Measurements from ENCODE around the gene C1orf105.
"Not testable (repeated sequence)": the region's sequence is repeated elsewhere in the genome, so short reads cannot be mapped to it uniquely, and the experiment has no call there.

Gene C1orf105

GRCh38 chr1:172420385-172420784 is at the start of gene C1orf105:
Gene C1orf105, plus strand, starts transcription at chr1:172420685. Its CDS starts 201 bp downstream, at chr1:172420886.
- DNase-seq = no peak

DNA sequence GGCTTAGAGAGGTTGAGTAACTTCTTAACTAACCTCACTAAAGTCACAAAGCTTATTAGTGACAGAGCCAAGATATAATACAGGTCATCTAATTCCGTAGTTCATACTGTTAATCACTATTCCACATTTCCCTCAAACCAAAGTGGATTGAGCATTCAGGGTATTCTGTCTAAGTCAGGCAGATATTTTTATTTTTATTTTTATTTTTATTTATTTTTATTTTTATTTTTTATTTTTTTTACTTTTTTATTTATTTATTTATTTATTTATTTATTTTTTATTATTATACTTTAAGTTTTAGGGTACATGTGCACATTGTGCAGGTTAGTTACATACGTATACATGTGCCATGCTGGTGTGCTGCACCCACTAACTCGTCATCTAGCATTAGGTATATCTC is 48.8 kb upstream of the C1orf105 start:
- DNase-seq = not testable (repeated sequence)

DNA sequence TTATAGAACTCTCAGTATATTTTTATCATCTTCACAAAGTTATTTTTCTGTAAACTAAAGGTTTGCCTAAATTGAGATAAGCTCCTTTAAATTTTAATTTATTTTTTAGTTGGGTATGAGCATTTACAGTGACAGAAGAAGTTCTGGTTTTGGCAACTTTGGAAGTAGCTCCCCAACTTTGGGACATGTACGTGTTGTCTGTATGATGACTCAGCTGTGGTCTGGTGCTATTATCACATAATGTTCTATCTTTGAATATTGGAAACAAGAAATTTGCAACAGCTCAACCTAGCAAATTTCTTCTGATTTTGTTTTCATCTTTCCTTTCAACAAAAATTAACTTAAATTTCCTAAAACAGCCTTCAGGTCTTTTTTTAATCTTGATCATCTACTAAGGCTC is 46.6 kb upstream of the C1orf105 start:
- DNase-seq = no peak

DNA sequence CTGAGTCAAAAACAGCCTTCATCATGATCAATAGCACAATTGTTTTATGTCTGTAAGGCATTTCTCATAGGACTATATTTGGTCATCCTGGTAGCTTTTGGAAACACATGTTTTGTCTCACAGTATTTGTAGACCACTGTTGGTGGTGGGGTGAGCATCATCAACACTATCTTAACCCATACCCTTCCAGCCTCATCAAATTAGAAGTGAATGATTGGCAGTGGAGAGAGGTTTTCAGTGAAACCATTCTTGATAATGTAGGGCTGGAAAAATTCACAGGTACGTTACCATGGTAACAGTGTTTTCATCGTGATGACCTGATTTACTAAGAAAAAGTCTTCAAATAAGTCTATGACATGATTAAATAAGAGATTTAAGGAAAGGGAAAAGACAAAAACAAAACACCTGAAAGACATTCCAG is 45.3 kb upstream of the C1orf105 start:
- DNase-seq = no peak

GRCh38 chr1:172376431-172376830 is 44.1 kb upstream of the C1orf105 start:
- DNase-seq = no peak

DNA sequence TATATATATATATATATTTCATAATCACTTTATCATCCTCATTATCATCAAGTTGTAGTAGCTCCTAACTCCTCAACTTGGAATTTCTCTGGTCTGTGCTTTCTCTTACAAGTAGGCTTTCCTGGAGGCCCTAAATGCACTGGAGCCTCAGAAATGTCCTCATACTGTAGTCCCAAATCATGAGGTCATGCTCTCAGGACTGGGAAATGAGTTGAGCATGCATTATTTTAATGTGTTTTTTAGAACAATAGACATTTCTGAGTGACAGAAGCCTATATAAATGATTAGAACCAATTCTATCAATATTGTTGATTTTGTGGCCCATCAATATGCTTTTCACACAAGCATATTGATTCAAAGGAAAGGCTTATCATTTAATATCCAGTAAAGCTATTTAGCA is 42.9 kb upstream of the C1orf105 start:
- no peak for DNase-seq

DNA sequence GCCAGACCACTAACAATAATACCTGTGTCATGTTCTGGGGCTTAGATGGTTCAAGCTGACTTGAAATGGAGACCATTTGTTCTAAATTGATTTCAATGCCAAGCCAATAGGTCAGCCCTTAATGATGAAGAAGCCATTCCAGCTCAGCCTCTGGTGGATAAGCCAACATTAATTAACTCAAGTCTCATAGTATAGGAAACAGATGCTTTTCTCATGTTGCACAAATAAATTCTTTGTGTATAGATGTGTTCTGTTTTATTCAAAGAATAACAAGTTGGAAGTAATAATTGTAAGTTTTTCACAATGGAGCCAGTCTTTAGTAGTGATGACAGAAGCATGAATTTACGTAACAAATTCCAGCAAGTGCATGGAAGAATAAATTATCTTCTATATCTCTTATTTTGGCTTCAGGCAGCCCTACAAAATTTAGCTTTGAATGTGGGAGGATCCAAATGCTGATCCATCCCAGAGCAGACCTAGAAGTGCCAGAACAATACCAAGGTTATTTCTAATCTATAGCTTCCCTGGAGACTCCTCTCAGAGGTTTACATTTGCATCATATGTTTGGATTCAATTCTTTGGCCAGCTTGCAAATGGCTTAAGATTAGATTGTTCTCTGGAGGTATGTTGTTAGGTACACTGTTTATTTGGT is 42.2 kb upstream of the C1orf105 start:
- no peak for DNase-seq

DNA sequence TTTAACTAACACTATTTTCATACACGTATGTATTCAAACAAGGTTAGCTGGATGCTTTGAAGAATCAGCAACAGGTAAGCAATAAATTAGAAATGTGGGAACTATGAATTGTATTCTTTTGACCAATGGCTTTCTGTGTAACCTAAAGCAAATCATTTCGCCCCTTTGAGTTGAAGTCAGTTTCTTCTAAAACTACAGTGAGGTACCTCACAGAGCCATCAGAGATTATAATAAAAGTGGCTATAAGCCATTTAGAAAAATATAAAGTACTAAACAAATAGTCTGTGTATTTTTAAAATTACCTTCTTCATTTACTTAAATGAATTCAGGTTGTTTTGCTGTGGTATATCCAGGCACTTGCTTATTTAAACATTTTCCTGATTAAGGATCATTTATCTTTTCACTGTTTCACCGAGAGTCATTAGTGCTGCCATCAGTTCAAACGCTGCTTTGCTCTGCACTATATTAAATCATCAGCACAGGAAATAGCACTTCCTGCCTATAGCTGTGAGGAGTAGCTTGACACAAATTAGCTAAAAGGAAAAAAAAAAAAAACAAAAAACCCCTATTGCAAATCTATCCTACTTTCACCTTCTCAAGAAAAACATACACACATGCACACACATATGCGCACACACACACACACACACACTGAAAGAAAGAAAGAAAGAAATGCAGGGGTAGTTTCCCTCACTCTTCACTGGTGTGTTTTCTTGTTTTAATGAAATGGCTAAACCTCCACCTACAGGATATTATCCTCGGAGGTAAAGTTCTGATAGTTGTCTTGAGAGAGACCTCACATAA is 39.8 kb upstream of the C1orf105 start:
- no peak for DNase-seq

DNA sequence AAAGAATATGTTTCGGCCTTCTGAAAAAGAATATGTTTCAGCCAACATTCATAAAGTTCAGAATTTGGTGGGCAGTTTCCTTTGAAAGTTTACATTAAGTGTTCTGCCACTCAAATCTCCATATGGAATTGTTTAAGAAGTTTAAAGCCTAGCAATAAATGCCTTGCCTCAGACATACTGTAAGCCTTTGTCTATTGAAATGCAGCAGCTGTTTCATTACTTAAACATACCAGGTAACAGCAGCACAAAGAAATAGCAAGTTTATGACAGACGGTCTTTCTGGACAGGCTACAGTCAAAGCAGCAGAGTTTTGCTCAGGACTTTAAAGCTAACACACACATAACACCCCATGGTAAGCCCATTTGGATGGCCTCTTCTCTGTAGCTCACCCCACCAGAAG is 38.5 kb upstream of the C1orf105 start:
- DNase-seq = no peak

DNA sequence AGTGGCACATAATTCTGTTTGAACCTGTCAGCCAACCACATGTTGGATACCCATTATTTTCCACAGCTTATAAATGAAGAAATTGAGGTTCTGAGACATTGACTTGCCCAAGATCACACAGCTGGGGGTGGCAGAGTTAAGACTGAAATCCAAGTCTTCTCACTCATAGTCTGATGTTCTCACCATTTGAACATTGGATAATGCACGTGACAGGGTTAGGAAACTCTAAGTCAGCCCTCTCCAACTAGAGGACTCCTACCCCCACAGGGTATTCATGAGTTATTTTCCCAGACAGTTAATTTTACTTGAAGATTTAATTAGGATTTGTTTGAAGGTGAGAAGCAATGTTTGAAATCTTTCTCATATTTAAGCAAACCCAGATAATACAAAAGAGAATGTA is 38.1 kb upstream of the C1orf105 start:
- no peak for DNase-seq

DNA sequence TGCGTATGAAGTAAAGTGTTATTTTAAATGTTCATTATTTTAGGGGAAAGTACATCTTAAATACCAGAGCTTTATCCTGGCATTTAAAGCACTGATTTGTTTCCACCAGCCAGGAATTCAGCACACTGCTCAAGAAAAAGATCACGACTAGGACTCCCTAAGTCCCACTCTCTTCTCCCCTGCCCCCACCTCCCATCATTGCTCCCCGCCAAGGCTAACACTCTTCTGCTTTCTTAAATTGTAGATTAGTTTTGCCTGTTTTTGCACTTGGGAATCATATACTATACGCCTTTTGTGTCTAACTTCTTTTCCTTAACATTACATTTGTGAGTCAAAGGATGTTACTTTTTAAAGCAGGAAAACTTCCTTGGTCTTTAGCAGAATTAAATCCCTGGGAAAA is 37.5 kb upstream of the C1orf105 start:
- DNase-seq = no peak

DNA sequence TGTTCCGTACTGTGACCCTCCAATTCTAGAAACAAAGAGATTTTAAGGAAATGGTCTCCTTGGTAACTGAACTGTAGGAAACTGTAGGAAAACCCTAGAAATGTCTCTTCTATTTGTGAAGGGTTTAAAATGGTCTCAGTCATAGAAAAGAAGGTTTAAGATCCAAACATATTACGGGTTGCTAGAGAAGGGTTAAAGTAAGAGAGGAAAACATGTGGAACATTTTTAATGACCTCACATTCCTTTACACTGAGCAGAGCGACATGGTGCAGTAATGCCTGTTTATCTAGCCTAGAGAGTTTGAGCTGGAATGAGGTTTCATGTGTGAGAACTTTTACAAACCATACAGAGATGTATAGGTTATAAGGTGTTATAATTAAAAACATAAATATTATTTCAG is 36.9 kb upstream of the C1orf105 start:
- DNase-seq = no peak

DNA sequence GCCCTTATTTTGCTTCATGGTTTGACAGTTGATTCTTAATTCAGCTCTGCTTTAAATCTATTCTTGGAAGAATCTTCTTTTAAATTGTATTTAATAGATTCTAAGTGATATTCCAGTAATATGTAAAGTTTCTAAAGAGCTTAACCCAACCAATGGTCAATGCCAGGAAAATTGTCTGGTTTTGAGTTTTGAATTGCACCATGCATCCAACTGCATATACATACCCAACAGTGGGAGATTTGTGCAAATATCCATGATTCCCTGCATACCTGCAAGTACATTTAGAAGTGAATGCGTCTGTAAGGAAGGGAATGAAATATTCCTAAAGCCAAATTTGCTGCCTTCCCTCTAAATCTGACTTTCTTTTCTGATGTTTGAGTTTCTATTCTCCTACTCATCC is 35.8 kb upstream of the C1orf105 start:
- DNase-seq = no peak

GRCh38 chr1:172386046-172386445 is 34.4 kb upstream of the C1orf105 start:
- no peak for DNase-seq

- DNase-seq = no peak
Measured at GRCh38 chr1:172388490-172388889, 32.0 kb upstream of the C1orf105 start.

DNA sequence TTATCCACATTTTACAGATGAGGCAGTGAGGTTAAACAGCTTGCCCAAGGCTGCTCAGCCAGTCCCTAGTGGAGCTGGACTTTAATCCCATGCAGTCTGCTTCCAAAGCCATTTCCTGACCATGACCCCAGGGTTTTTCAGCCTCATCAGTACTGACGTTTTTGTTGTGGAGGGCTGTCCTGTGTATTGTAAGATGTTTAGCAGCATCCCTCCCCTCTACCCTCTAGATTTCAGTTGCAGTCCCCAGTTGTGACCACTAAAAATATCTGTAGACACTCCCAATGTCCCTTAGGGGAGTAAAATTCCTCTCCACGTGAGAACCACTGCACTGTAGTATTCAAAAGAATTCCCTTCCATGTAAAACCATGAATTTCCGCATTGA is 30.2 kb upstream of the C1orf105 start:
- no peak for DNase-seq

GRCh38 chr1:172390683-172391551 is 29.6 kb upstream of the C1orf105 start:
- DNase-seq = no peak

GRCh38 chr1:172391976-172392375 is 28.5 kb upstream of the C1orf105 start:
- no peak for DNase-seq

GRCh38 chr1:172393354-172393753 is 27.1 kb upstream of the C1orf105 start:
- no peak for DNase-seq

- no peak for DNase-seq
Measured at GRCh38 chr1:172394141-172394751, 26.2 kb upstream of the C1orf105 start.

DNA sequence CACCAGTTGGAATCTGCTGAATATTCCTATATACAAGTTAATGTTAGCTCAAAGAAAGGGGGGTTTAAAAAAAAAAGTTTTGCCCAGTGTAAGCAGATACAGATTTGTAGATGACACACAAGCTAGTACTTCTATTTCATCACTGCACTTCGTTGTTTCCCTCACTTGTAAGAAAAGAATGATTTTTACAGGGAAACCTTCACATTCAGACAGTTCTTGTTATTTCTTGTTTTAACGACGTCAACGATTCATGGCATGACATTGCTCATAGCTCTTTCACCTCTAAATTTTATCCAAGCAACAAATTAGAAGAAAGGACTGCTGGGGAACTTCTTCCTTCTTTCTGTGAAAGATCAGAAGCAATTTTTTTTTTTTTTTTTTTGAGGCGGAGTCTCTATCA is 25.7 kb upstream of the C1orf105 start:
- no peak for DNase-seq

DNA sequence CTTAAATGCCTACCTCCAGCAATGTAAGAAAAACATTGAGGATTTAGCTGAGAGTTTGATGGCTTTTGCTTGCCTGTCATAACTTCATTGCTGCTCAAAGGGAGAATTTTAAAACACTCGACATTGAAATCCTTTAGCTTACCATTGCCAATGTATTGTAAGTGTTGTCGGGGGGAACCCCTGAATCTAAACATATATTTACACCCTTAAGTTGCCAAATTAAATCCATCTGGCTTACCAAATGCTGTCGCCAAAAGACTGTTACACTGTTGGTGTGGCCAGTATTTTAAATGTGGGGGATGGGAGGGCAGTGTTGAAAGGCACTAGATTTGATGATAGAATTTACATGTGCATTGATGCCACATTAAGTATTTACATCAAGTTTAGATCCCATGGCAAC is 24.9 kb upstream of the C1orf105 start:
- DNase-seq = no peak

- DNase-seq = no peak
Measured at GRCh38 chr1:172397221-172397620, 23.3 kb upstream of the C1orf105 start.
